B cell (primary cell): ENCODE data around the gene SASH1. TPM values are rescaled to one million over a fixed set of nuclear protein-coding genes. Genes with fewer than 3 reads are reported as not detected.

Source experiments
- ATAC-seq: fragments of 200-7000 bp; cut with Tn5 transposase; one replicate; pipeline ENCODE4 v1.10.0; 2021; ENCODE audit warnings: low read depth, mild to moderate bottlenecking, moderate number of reproducible peaks, moderate library complexity
- CTCF ChIA-PET: fragments of 350-600 bp; sonication (Branson Sonifier 250); formaldehyde crosslinking; loops from one replicate; lab custom pipeline; 2021; ENCODE audit warnings: antibody characterized with exemption, inconsistent platforms; lab: Charles Lee
- POLR2A ChIA-PET: fragments of 350-600 bp; sonication (Branson Sonifier 250); formaldehyde crosslinking; loops from one replicate; lab custom pipeline; 2021; ENCODE audit warnings: antibody characterized with exemption; lab: Charles Lee
- DNase-seq: peaks from one replicate; pipeline ENCODE4 v3.0.0; 2013
- H2AFZ ChIP-seq: 2 replicates; pipeline ENCODE4 v1.6.1; 2012; ENCODE audit warnings: mild to moderate bottlenecking, low read depth, low read length; ENCODE audit not compliant: insufficient read depth, poor library complexity, severe bottlenecking
- H3K27ac ChIP-seq, 2 donors: 1 replicate in 1 of 2; 2 replicates in 1 of 2; pipeline ENCODE4 v1.5.1; 2012 to 2013; ENCODE audit warnings: low read length in 2 of 2, mild to moderate bottlenecking in 2 of 2, moderate library complexity in 1 of 2
- H3K27me3 ChIP-seq, 4 experiments: fragments of 200-600 bp in 1 of 4; sonication (generic) in 1 of 4; replicated peaks in 1 of 4; 1 replicate in 2 of 4; 2 replicates in 2 of 4; pipeline versions ENCODE4 v1.6.1 to v1.7.0; 2013 to 2016; ENCODE audit warnings: low read length in 3 of 4, mild to moderate bottlenecking in 2 of 4, mixed read lengths in 1 of 4, moderate library complexity in 1 of 4; ENCODE audit not compliant: insufficient read depth in 4 of 4, control insufficient read depth in 3 of 4; ENCODE audit errors: control extremely low read depth in 1 of 4
- H3K36me3 ChIP-seq, 2 experiments: replicated peaks in 1 of 2; 1 replicate in 1 of 2; 2 replicates in 1 of 2; pipeline versions ENCODE4 v1.6.1 to v1.7.1; 2013; ENCODE audit warnings: low read length in 1 of 2; ENCODE audit not compliant: insufficient read depth in 2 of 2, control insufficient read depth in 1 of 2; ENCODE audit errors: control extremely low read depth in 1 of 2, extremely low read depth in 1 of 2
- H3K4me1 ChIP-seq, 2 donors: fragments of 200-600 bp in 1 of 2; sonication (generic) in 1 of 2; 1 replicate in 1 of 2; 2 replicates in 1 of 2; pipeline versions ENCODE4 v1.5.1 to v1.6.1; 2013 to 2017; ENCODE audit warnings: low read length in 2 of 2; ENCODE audit not compliant: control insufficient read depth in 2 of 2, insufficient read depth in 2 of 2
- H3K4me2 ChIP-seq: replicated peaks from 2 replicates; pipeline ENCODE3; 2012; ENCODE audit warnings: mild to moderate bottlenecking, low read depth, low read length; ENCODE audit not compliant: poor library complexity, severe bottlenecking
- H3K4me3 ChIP-seq, 5 experiments: fragments of 200-600 bp in 1 of 5; sonication (generic) in 1 of 5; 1 replicate in 3 of 5; 2 replicates in 2 of 5; pipeline versions ENCODE4 v1.5.1 to v1.7.0; 2011 to 2016; ENCODE audit warnings: low read length in 4 of 5, mild to moderate bottlenecking in 4 of 5, low read depth in 2 of 5, control low read depth in 1 of 5, moderate library complexity in 1 of 5; ENCODE audit not compliant: insufficient read depth in 1 of 5; ENCODE audit errors: control extremely low read depth in 1 of 5, extremely low read depth in 1 of 5
- H3K79me2 ChIP-seq: fragments of 200-600 bp; sonication (generic); one replicate; pipeline ENCODE4 v1.6.0; 2016; ENCODE audit warnings: low read length; ENCODE audit not compliant: control insufficient read depth, insufficient read depth
- H3K9ac ChIP-seq: fragments of 200-600 bp; sonication (generic); 2 replicates; pipeline ENCODE4 v1.6.1; 2017; ENCODE audit warnings: mild to moderate bottlenecking, low read length, moderate library complexity
- H3K9me3 ChIP-seq, 3 donors: one replicate each; pipeline versions ENCODE4 v1.6.1 to v1.7.1; 2013; ENCODE audit warnings: low read length in 2 of 3; ENCODE audit not compliant: control insufficient read depth in 2 of 3, insufficient read depth in 1 of 3; ENCODE audit errors: control extremely low read depth in 1 of 3
- H4K20me1 ChIP-seq: 2 replicates; pipeline ENCODE4 v1.6.0; 2012; ENCODE audit warnings: mild to moderate bottlenecking, low read length; ENCODE audit not compliant: insufficient read depth, control insufficient read depth, poor library complexity, severe bottlenecking
- H3K27ac Mint-ChIP-seq: one replicate; pipeline ENCODE4 v1.8.0; 2021; ENCODE audit warnings: mixed read lengths
- H3K27me3 Mint-ChIP-seq: one replicate; pipeline ENCODE4 v1.8.0; 2021; ENCODE audit warnings: mixed read lengths
- H3K4me1 Mint-ChIP-seq: one replicate; pipeline ENCODE4 v1.8.0; 2021; ENCODE audit warnings: mixed read lengths
- H3K4me3 Mint-ChIP-seq: one replicate; pipeline ENCODE4 v1.8.0; 2021; ENCODE audit warnings: mixed read lengths
- H3K9me3 Mint-ChIP-seq: one replicate; pipeline ENCODE4 v1.8.0; 2022; ENCODE audit warnings: mixed read lengths; ENCODE audit not compliant: insufficient read depth
- EZH2 ChIP-seq: IDR thresholded peaks from 2 replicates; pipeline ENCODE4 v1.6.1; 2012; ENCODE audit warnings: borderline replicate concordance, low read depth, mild to moderate bottlenecking, moderate library complexity, low read length; ENCODE audit not compliant: insufficient read depth, poor library complexity, severe bottlenecking
- WGBS: methylation state at CpG from one replicate; pipeline ENCODE4 v1.1.5; 2013; ENCODE audit warnings: missing lambda C conversion rate; ENCODE audit not compliant: insufficient coverage; 5-methylcytosine and 5-hydroxymethylcytosine counted together
- intact Hi-C: fragments of 100-400 bp; cut with micrococcal nuclease; formaldehyde crosslinking; loops from one replicate; pipeline ENCODE4 v1.10.0; 2022
- polyA plus RNA-seq: library from polyadenylated mRNA; depleted of rRNA; stranded (reverse); fragments of >200 nt; gene quantifications from 2 replicates; pipeline ENCODE4 v1.2.3, GENCODE V29; 2012
- total RNA-seq, 2 donors: library from RNA; stranded (reverse); fragments of 120-200 nt in 1 of 2; gene quantifications; 1 replicate in 1 of 2; 2 replicates in 1 of 2; pipeline versions ENCODE4 v1.2.3 to v1.2.4, GENCODE V29; 2013 to 2022
- TF ChIP-seq, protein P1 (sequence below): fragments of 200-600 bp; IDR thresholded peaks from one replicate; pipeline ENCODE4 v1.8.0; 2022; ENCODE audit warnings: antibody characterized with exemption, mild to moderate bottlenecking

The SASH1 gene
- total and polyA plus RNA-seq, 2 donors (not counting 1 experiment from before 2014, with no cell fraction given): 0.01 to 0.07 TPM

DNA sequence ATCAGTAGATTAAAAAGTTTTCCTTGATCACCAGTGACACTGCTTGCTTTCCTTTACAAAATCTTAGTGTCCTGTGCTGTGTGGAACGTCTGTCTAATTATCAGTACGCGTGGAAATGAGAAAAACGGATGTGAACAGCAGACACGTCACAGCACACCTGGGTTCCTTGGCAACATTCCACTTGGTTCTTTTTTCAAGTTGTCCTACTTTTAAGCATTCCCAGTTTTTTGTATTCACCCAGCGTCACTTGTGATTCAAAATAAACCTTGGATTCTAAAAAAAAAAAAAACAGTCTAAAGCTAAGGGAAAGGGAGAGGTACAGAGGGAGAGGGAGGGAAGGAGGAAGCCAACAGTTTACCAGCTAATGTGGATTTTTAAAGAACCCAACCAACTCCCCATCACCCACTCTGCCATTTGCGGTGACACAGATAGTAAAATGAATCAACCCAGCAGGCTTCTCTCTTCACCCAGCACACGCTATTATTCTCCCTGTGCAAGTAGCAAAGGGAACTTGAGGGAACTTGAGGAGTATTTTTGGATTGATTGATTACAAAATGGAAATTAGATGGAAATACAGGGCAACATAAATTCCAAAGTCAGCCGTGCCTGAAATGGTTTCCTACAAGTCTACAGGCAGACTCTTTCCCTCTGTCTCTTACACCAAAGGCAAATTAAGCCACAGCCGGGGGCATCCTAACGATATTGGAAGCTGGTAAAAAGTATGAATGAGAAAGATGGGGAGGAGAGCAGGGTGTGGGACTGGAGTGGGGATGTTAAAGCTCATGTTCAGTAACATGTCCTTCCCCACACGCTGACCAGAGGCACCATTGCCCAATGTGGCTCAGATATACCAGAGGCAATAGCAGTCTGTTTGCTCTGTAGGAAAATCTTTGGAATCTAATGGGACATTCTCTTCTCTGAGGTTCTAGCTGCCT lies 129.8 kb downstream of the SASH1 start:
- Histone ChIP-seq H3K27ac (no peak overlapping the region), H3K9me3 (no peaks in the 10 kb centered on the region), H3K9ac (no peak overlapping the region), H3K27me3 (peaks cover 0 to 14% (median 2%) of the 10 kb centered on the region in 4 experiments), H3K4me3 (no peak overlapping the region), H3K4me1 (no peaks in the 10 kb centered on the region), H3K36me3 (no peaks in the 10 kb centered on the region), H4K20me1 (no peaks in the 10 kb centered on the region), H3K4me2 (no peak overlapping the region), H3K79me2 (no peaks in the 10 kb centered on the region), H2AFZ (no peak overlapping the region)
- H3K27ac Mint-ChIP-seq: no peak overlapping the region
- TF ChIP-seq, protein P1, sequence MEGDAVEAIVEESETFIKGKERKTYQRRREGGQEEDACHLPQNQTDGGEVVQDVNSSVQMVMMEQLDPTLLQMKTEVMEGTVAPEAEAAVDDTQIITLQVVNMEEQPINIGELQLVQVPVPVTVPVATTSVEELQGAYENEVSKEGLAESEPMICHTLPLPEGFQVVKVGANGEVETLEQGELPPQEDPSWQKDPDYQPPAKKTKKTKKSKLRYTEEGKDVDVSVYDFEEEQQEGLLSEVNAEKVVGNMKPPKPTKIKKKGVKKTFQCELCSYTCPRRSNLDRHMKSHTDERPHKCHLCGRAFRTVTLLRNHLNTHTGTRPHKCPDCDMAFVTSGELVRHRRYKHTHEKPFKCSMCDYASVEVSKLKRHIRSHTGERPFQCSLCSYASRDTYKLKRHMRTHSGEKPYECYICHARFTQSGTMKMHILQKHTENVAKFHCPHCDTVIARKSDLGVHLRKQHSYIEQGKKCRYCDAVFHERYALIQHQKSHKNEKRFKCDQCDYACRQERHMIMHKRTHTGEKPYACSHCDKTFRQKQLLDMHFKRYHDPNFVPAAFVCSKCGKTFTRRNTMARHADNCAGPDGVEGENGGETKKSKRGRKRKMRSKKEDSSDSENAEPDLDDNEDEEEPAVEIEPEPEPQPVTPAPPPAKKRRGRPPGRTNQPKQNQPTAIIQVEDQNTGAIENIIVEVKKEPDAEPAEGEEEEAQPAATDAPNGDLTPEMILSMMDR: no peak
- TF ChIP-seq EZH2: no peak
- H3K9me3 Mint-ChIP-seq: no peaks in the 10 kb centered on the region
- ATAC-seq (no peak), DNase-seq (no peak)
- no peaks in the 10 kb centered on the region for H3K4me1 Mint-ChIP-seq
- WGBS: 88% methylated on average over 5 of the region's 12 CpGs
- no peak overlapping the region for H3K4me3 Mint-ChIP-seq
- peaks cover 41% of the 10 kb centered on the region for H3K27me3 Mint-ChIP-seq
- ChIA-PET POLR2A (no interaction called here), CTCF (no interaction called here)
- intact Hi-C loops: no loop called here

DNA sequence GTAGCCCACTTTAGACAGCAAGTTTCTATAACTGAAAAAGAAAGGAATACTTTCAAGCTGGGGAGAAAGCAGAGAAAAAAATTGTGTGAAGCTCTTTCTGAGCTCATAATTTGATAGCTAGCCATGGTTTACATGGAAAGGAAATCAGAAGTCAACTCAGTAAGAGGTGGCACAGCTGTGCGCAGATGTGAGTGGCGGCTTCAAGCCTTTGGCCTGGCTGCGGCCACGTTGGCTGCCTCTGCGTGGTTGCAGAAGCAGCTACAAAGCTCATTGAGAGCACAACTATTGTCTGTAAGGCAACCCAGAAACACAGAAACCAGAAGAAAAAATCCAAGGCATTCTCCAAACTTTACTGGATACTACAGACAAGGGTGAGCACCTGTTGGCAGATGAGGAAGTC lies 136.9 kb downstream of the SASH1 start:
- 92% methylated on average over 5 of the region's 5 CpGs for WGBS
- Mint-ChIP-seq H3K9me3 (no peaks in the 10 kb centered on the region), H3K27me3 (peaks cover 16% of the 10 kb centered on the region), H3K27ac (no peak overlapping the region), H3K4me1 (no peaks in the 10 kb centered on the region), H3K4me3 (no peak overlapping the region)
- H3K4me2 ChIP-seq: no peak overlapping the region
- ChIA-PET POLR2A (no interaction called here), CTCF (interaction anchor here (1.1 to 1.9 kb wide), 3 partner anchors 10 to 15 kb away, joined by 3 read pairs; no protein-coding TSS in a partner anchor)
- no peaks in the 10 kb centered on the region for H3K36me3 ChIP-seq
- no peaks in the 10 kb centered on the region for H3K79me2 ChIP-seq
- H2AFZ ChIP-seq: no peak overlapping the region
- intact Hi-C loops: no loop called here
- no peaks in the 10 kb centered on the region for H3K4me1 ChIP-seq
- H3K4me3 ChIP-seq: no peak overlapping the region
- peaks cover 0 to 4% (median 0%) of the 10 kb centered on the region in 4 experiments for H3K27me3 ChIP-seq
- DNase-seq (no peak), ATAC-seq (no peak)
- no peak for TF ChIP-seq EZH2
- TF ChIP-seq, protein P1: no peak
- no peak overlapping the region for H3K27ac ChIP-seq
- no peak overlapping the region for H3K9ac ChIP-seq
- H3K9me3 ChIP-seq: no peaks in the 10 kb centered on the region
- no peaks in the 10 kb centered on the region for H4K20me1 ChIP-seq
